Stomach (tissue), 9 donors: Measurements from ENCODE around the gene SNU13. TPM values are rescaled to one million over a fixed set of nuclear protein-coding genes. Genes with fewer than 3 reads are reported as not detected.

Experiments
- DNase-seq, 2 donors: peaks; one replicate each; pipeline versions ENCODE4 v3.0.0 to v3.0.0-alpha.2; 2013 to 2019
- H3K27ac ChIP-seq, 5 donors: fragments of 200-600 bp in 4 of 5; sonication (generic) in 4 of 5; one replicate each; pipeline ENCODE4 v1.5.1; 2013 to 2019; ENCODE audit warnings: mild to moderate bottlenecking in 1 of 5, moderate library complexity in 1 of 5
- H3K27me3 ChIP-seq, 3 donors: fragments of 200-600 bp; sonication (generic); one replicate each; pipeline ENCODE4 v1.5.1; 2017 to 2019; ENCODE audit warnings: mixed run types in 1 of 3
- H3K36me3 ChIP-seq, 4 donors: fragments of 200-600 bp; sonication (generic); 1 replicate in 3 of 4; 2 replicates in 1 of 4; pipeline ENCODE4 v1.5.1; 2016 to 2019
- H3K4me1 ChIP-seq, 4 donors: fragments of 200-600 bp; sonication (generic); one replicate each; pipeline ENCODE4 v1.5.1; 2016 to 2019
- H3K4me3 ChIP-seq, 4 donors: fragments of 200-600 bp; sonication (generic) in 3 of 4; one replicate each; pipeline ENCODE4 v1.5.1; 2016 to 2019; ENCODE audit warnings: mild to moderate bottlenecking in 1 of 4
- H3K9me3 ChIP-seq, 4 donors: fragments of 200-600 bp; sonication (generic); one replicate each; pipeline ENCODE4 v1.5.1; 2016 to 2019
- CTCF ChIP-seq, 7 experiments: fragments of 450-650 bp in 4 of 7; fragments of 200-600 bp in 3 of 7; sonication (generic) in 3 of 7; IDR thresholded peaks; one replicate each; pipeline ENCODE4 v1.5.1; 2016 to 2019; ENCODE audit warnings: antibody characterized with exemption in 7 of 7, control low read depth in 2 of 7, mild to moderate bottlenecking in 1 of 7
- EP300 ChIP-seq: sonication (generic); formaldehyde crosslinking; IDR thresholded peaks from one replicate; pipeline ENCODE4 v1.6.1; 2017; ENCODE audit warnings: antibody characterized with exemption
- POLR2A ChIP-seq, 4 donors: fragments of 450-650 bp; IDR thresholded peaks; one replicate each; pipeline ENCODE4 v1.6.1; 2016; ENCODE audit warnings: antibody characterized with exemption in 4 of 4, control low read depth in 2 of 4, mild to moderate bottlenecking in 1 of 4, moderate library complexity in 1 of 4
- POLR2AphosphoS5 ChIP-seq, 3 donors: sonication (generic); formaldehyde crosslinking; IDR thresholded peaks; one replicate each; pipeline ENCODE4 v1.6.1; 2016; ENCODE audit warnings: antibody characterized with exemption in 3 of 3
- WGBS, 5 donors: extraction: QIAGEN DNeasy Blood & Tissue Kit in 3 of 5; methylation state at CpG; one replicate each; pipeline versions ENCODE4 v1.1.5 to v1.1.7; 2013 to 2018; 5-methylcytosine and 5-hydroxymethylcytosine counted together
- intact Hi-C: fragments of 100-400 bp; cut with DNase I; formaldehyde crosslinking; loops from one replicate; pipeline ENCODE4 v1.15.1; 2023; ENCODE audit warnings: low total_unique reads
- polyA plus RNA-seq, 3 donors: library from polyadenylated mRNA; stranded (reverse); fragments of 200-250 nt; gene quantifications; one replicate each; pipeline ENCODE4 v1.2.3, GENCODE V29; 2013
- total RNA-seq, 5 donors: library from RNA; depleted of rRNA; stranded (reverse); fragments of >200 nt; gene quantifications; one replicate each; pipeline versions ENCODE4 v1.1.0 to v1.2.3, GENCODE V29; 2014 to 2016
- donor health status: healthy with polysubstance abuse.
- donor health status: Bipolar disorder and iron deficiency.
- donor health status: healthy.

SNU13 gene
- total and polyA plus RNA-seq, 8 donors: 12.2 to 154 (median 98.1) TPM

- TF ChIP-seq EP300 (no peak), POLR2A (IDR thresholded peaks at IDR 0.05) (no peak), CTCF (IDR thresholded peaks at IDR 0.05) (no peak), POLR2AphosphoS5 (IDR thresholded peaks at IDR 0.05) (no peak)
- no peaks in the 10 kb centered on the region for H3K9me3 ChIP-seq
- H3K4me3 ChIP-seq: no peak overlapping the region
- no peaks in the 10 kb centered on the region for H3K4me1 ChIP-seq
- intact Hi-C loops: no loop called here
- peaks cover 67 to 100% (median 99%) of the 10 kb centered on the region in 4 donors for H3K36me3 ChIP-seq
- 71 to 88% (median 82%) methylated on average over 2 to 3 of the region's 3 CpGs for WGBS, 5 donors
- no peak overlapping the region for H3K27ac ChIP-seq
- DNase-seq: no peak
- H3K27me3 ChIP-seq: no peaks in the 10 kb centered on the region
These were observed 40.9 kb downstream of the SNU13 start for GRCh38 chr22:41647771-41648170.

DNA sequence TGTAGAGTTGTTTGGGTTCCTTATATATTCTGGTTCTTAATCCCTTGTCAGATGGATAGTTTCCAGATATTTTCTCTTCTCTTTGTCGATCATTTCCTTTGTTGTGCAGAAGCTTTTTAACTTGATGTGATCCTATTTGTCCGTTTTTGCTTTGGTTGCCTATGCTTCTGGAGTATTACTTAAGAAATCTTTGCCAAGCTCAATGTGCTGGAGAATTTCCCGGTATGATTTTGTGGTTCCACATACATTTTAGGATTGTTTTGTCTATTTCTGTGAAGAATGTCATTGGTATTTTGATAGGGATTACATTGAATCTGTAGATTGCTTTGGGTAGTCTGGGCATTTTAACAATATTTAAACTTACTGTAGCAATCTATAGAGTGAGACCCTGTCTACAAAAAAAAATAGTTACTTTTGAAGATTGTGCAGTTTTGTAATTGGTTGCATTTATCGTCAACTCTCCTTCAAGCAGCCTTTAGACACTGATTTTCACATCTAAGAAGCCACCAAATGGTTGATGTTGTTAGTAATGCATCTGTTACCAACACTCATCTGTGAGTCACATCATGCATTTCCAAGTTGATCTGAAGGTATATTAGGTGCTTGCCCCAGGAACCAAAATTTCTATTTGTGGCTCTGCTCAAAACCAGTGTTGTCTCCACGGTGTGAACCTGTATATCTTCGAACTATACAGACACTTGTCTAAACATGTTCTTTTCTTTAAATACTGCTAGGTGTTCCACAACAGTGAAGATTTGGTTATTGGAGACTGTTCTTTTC lies 46.1 kb downstream of the SNU13 start:
- no peak overlapping the region for H3K4me3 ChIP-seq
- H3K4me1 ChIP-seq: no peaks in the 10 kb centered on the region
- DNase-seq: no peak
- intact Hi-C loops: no loop called here
- no peaks in the 10 kb centered on the region for H3K27me3 ChIP-seq
- H3K36me3 ChIP-seq: peaks cover 73 to 100% (median 100%) of the 10 kb centered on the region in 4 donors
- no peak for TF ChIP-seq POLR2AphosphoS5 (IDR thresholded peaks at IDR 0.05)
- TF ChIP-seq POLR2A (IDR thresholded peaks at IDR 0.05): no peak
- TF ChIP-seq CTCF (IDR thresholded peaks at IDR 0.05): no peak
- no peak for TF ChIP-seq EP300
- no peak overlapping the region for H3K27ac ChIP-seq
- no peaks in the 10 kb centered on the region for H3K9me3 ChIP-seq
- 89 to 98% (median 92%) methylated on average over 6 of the region's 6 CpGs for WGBS, 5 donors

- intact Hi-C loops: no loop called here
- H3K27ac ChIP-seq: no peak overlapping the region
- WGBS, 5 donors: 95 to 98% (median 98%) methylated on average over 7 of the region's 7 CpGs
- no peaks in the 10 kb centered on the region for H3K9me3 ChIP-seq
- no peak for TF ChIP-seq CTCF (IDR thresholded peaks at IDR 0.05)
- no peak for TF ChIP-seq EP300
- TF ChIP-seq POLR2A (IDR thresholded peaks at IDR 0.05): no peak
- TF ChIP-seq POLR2AphosphoS5 (IDR thresholded peaks at IDR 0.05): no peak
- no peak overlapping the region for H3K4me3 ChIP-seq
- no peaks in the 10 kb centered on the region for H3K27me3 ChIP-seq
- no peak for DNase-seq
- H3K4me1 ChIP-seq: peaks cover 0 to under 1% (median 0%) of the 10 kb centered on the region in 4 donors
- peaks cover 73 to 100% (median 100%) of the 10 kb centered on the region in 4 donors for H3K36me3 ChIP-seq
These were observed 46.8 kb downstream of the SNU13 start for GRCh38 chr22:41641854-41642253.

DNA sequence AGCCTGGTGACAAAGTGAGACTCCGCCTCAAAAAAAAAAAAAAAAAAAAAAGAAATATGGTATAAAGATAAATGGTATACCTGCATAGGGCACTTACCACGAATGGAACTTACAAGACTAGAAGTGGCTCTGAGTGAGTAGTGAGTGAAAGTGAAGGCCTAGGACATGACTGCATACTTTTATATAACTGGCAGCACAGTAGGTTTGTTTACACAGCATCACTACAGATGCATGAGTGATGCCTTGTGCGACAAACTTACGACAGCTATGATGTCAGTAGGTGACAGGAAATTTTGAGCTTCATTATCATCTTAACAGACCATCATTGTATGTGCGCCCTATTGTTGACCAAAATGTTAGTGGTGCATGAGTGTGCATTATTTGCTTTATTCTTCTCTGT lies 49.9 kb downstream of the SNU13 start:
- Histone ChIP-seq H3K4me3 (no peak overlapping the region), H3K4me1 (peaks cover 0 to 6% (median 0%) of the 10 kb centered on the region in 4 donors), H3K27me3 (no peaks in the 10 kb centered on the region), H3K36me3 (peaks cover 88 to 100% (median 100%) of the 10 kb centered on the region in 4 donors), H3K9me3 (no peaks in the 10 kb centered on the region), H3K27ac (no peak overlapping the region)
- no peak for DNase-seq
- WGBS, 5 donors: 81 to 93% (median 86%) methylated on average over 5 of the region's 5 CpGs
- TF ChIP-seq POLR2A (IDR thresholded peaks at IDR 0.05): no peak
- TF ChIP-seq EP300: no peak
- TF ChIP-seq POLR2AphosphoS5 (IDR thresholded peaks at IDR 0.05): no peak
- TF ChIP-seq CTCF (IDR thresholded peaks at IDR 0.05): no peak
- intact Hi-C loops: no loop called here
